ENCODE data around the gene GPRC5C. TPM values are rescaled to one million over a fixed set of nuclear protein-coding genes. Genes with fewer than 3 reads are reported as not detected.

GPRC5C gene
- total and polyA plus RNA-seq, 2 of the 13 experiments (the other 11 are each of a cell fraction or from before 2014, with no cell fraction given) = 85.6 to 300 TPM

GRCh38 chr17:74458835-74459234 lies 26.9 kb downstream of the GPRC5C start:
- no peak overlapping the region for H3K4me3 ChIP-seq (replicated peaks in 1 of 3; ENCODE audit: insufficient read depth in 1 of 3, low read depth in 2 of 3, low read length in 3 of 3)
- H3K4me1 ChIP-seq (ENCODE audit: insufficient read depth, low read length) = peaks cover 35% of the 10 kb centered on the region
- ATAC-seq (no peak), FAIRE-seq (no peak), DNase-seq (ENCODE audit: low spot score) (no peak)
- H3K4me2 ChIP-seq (ENCODE audit: low read depth, low read length) = no peak overlapping the region
- WGBS (ENCODE audit: low lambda C conversion rate) = 68% methylated on average over 3 of the region's 3 CpGs
- in situ Hi-C loops (cut with HindIII; ENCODE audit: extremely low pct_ligation_motif_present, low pct_unique_long_range_greater_than_20kb) = loop anchor here (5.0 kb wide), 1 partner anchor 82 kb away; no protein-coding TSS in a partner anchor
- H3K9me3 ChIP-seq (ENCODE audit: low read length) = no peaks in the 10 kb centered on the region
- ChIA-PET CTCF (ENCODE audit: low intra/inter-chr PET ratio, low total read pairs) (interaction anchor here (2.5 to 4.8 kb wide), 3 partner anchors 21 to 79 kb away, joined by 6 to 141 read pairs (median 34); no protein-coding TSS in a partner anchor), POLR2A (no interaction called here)
- no peak overlapping the region for H2AFZ ChIP-seq (ENCODE audit: low read length)
- TF ChIP-seq ZNF782 (CRISPR knock-in tag; IDR thresholded peaks at IDR 0.05; ENCODE audit: borderline replicate concordance) (no peak), ZNF276 (CRISPR knock-in tag; IDR thresholded peaks at IDR 0.05; ENCODE audit: low read depth) (no peak), TFE3 (CRISPR knock-in tag; IDR thresholded peaks at IDR 0.05) (no peak), MAZ (IDR thresholded peaks at IDR 0.05; ENCODE audit: borderline replicate concordance, low read depth, low read length) (no peak), MAZ (CRISPR knock-in tag; IDR thresholded peaks at IDR 0.05; ENCODE audit: low read depth) (no peak)
- intact Hi-C loops (cut with micrococcal nuclease; ENCODE audit: unreplicated experiment) = loop anchor here (5.0 to 10.0 kb wide), 2 partner anchors 73 to 254 kb away; partner anchors contain the start of genes CD300LB and RPL38
- peaks cover 3 to 35% of the 10 kb centered on the region in 2 experiments; a peak in 4 of 5 replicates for H3K27me3 ChIP-seq (ENCODE audit: control insufficient read depth in 1 of 2, insufficient read depth in 2 of 2, low read length in 2 of 2)
- no TSS peak for BruUV-seq (replicated peaks)
- H3K79me2 ChIP-seq (ENCODE audit: insufficient read depth, low read length) = no peaks in the 10 kb centered on the region
- H4K20me1 ChIP-seq (ENCODE audit: insufficient read depth, low read length) = no peaks in the 10 kb centered on the region
- H3K36me3 ChIP-seq (replicated peaks in 1 of 2; ENCODE audit: control insufficient read depth in 1 of 2, insufficient read depth in 2 of 2, low read length in 2 of 2) = no peaks in the 10 kb centered on the region
- H3K9ac ChIP-seq (ENCODE audit: insufficient read depth, low read depth, low read length) = no peak overlapping the region
- H3K27ac ChIP-seq (ENCODE audit: extremely low read length, insufficient read depth, low read length) = no peak overlapping the region

All from HepG2 (cell line).